ENCODE measurements around the gene MS4A15. TPM values are rescaled to one million over a fixed set of nuclear protein-coding genes. Genes with fewer than 3 reads are reported as not detected.
"Not testable (repeated sequence)": the region's sequence is repeated elsewhere in the genome, so short reads cannot be mapped to it uniquely, and the experiment has no call there.

Gene MS4A15
- total RNA-seq, 2 experiments from 2014 or later, result not detected

- no peak overlapping the region for H3K4me3 Mint-ChIP-seq
- DNase-seq (no peak), ATAC-seq (no peak)
- ChIA-PET POLR2A (no interaction called here), CTCF (interaction anchor here (2.6 kb wide), 1 partner anchor 9 kb away, joined by 19 read pairs; no protein-coding TSS in a partner anchor)
- peaks cover 23% of the 10 kb centered on the region for H3K27me3 Mint-ChIP-seq
- H3K9me3 Mint-ChIP-seq (ENCODE audit: low read depth), result no peaks in the 10 kb centered on the region
- intact Hi-C loops (cut with DNase I, micrococcal nuclease), result no loop called here
- H3K36me3 Mint-ChIP-seq (ENCODE audit: low read depth), result no peaks in the 10 kb centered on the region
- H3K27ac Mint-ChIP-seq, result no peak overlapping the region
- no peaks in the 10 kb centered on the region for H3K4me1 Mint-ChIP-seq
Observed at GRCh38 chr11:60754887-60755286, 1.8 kb upstream of the MS4A15 start.

- Mint-ChIP-seq H3K4me1 (no peaks in the 10 kb centered on the region), H3K4me3 (no peak overlapping the region), H3K9me3 (ENCODE audit: low read depth) (no peaks in the 10 kb centered on the region), H3K27me3 (peaks cover 19% of the 10 kb centered on the region), H3K36me3 (ENCODE audit: low read depth) (no peaks in the 10 kb centered on the region), H3K27ac (no peak overlapping the region)
- intact Hi-C loops (cut with DNase I, micrococcal nuclease), result no loop called here
- ChIA-PET CTCF (no interaction called here), POLR2A (no interaction called here)
- no peak for ATAC-seq
- no peak for DNase-seq
Observed at GRCh38 chr11:60757231-60757800, 649 bp downstream of the MS4A15 start.

GRCh38 chr11:60758671-60759070, 2.0 kb downstream of the MS4A15 start:
- POLR2A ChIA-PET; H3K4me3 Mint-ChIP-seq; intact Hi-C loops (cut with DNase I, micrococcal nuclease); H3K36me3 Mint-ChIP-seq (ENCODE audit: low read depth); H3K9me3 Mint-ChIP-seq (ENCODE audit: low read depth); ATAC-seq; DNase-seq; H3K27ac Mint-ChIP-seq; H3K4me1 Mint-ChIP-seq: not testable (repeated sequence)
- CTCF ChIA-PET, result interaction anchor here (0.8 to 1.3 kb wide), 2 partner anchors 9 to 57 kb away, joined by 3 to 6 read pairs; no protein-coding TSS in a partner anchor
- H3K27me3 Mint-ChIP-seq, result peaks cover 17% of the 10 kb centered on the region

- H3K4me1 Mint-ChIP-seq; H3K27ac Mint-ChIP-seq; H3K4me3 Mint-ChIP-seq; DNase-seq; ATAC-seq; H3K9me3 Mint-ChIP-seq (ENCODE audit: low read depth); intact Hi-C loops (cut with DNase I, micrococcal nuclease); POLR2A ChIA-PET; H3K36me3 Mint-ChIP-seq (ENCODE audit: low read depth): not testable (repeated sequence)
- peaks cover 22% of the 10 kb centered on the region for H3K27me3 Mint-ChIP-seq
- CTCF ChIA-PET, result interaction anchor here (0.7 to 8.6 kb wide), 2 partner anchors 18 to 63 kb away, joined by 3 to 105 read pairs; no protein-coding TSS in a partner anchor
Observed at GRCh38 chr11:60759438-60760225, 3.0 kb downstream of the MS4A15 start.

GRCh38 chr11:60761436-60762190, 4.9 kb downstream of the MS4A15 start:
- peaks cover 28% of the 10 kb centered on the region for H3K27me3 Mint-ChIP-seq
- no peaks in the 10 kb centered on the region for H3K36me3 Mint-ChIP-seq (ENCODE audit: low read depth)
- no peak overlapping the region for H3K4me3 Mint-ChIP-seq
- no peak overlapping the region for H3K27ac Mint-ChIP-seq
- CTCF ChIA-PET, result interaction anchor here (0.6 to 8.6 kb wide), 10 partner anchors 8 to 427 kb away, joined by 3 to 105 read pairs (median 4); no protein-coding TSS in a partner anchor
- intact Hi-C loops (cut with DNase I, micrococcal nuclease), result no loop called here
- ATAC-seq (no peak), DNase-seq (no peak)
- H3K4me1 Mint-ChIP-seq, result peaks cover 8% of the 10 kb centered on the region
- no peaks in the 10 kb centered on the region for H3K9me3 Mint-ChIP-seq (ENCODE audit: low read depth)
- POLR2A ChIA-PET, result no interaction called here

GRCh38 chr11:60762851-60763691, 6.4 kb downstream of the MS4A15 start:
- no peak overlapping the region for H3K4me3 Mint-ChIP-seq
- no peak overlapping the region for H3K27ac Mint-ChIP-seq
- H3K36me3 Mint-ChIP-seq (ENCODE audit: low read depth), result no peaks in the 10 kb centered on the region
- H3K4me1 Mint-ChIP-seq, result peaks cover 8% of the 10 kb centered on the region
- ChIA-PET POLR2A (no interaction called here), CTCF (interaction anchor here (0.7 to 8.6 kb wide), 14 partner anchors 8 to 491 kb away, joined by 3 to 105 read pairs (median 4); partner anchors contain the start of gene MS4A10)
- intact Hi-C loops (cut with DNase I, micrococcal nuclease), result no loop called here
- DNase-seq (no peak), ATAC-seq (peak; percentile 45)
- no peaks in the 10 kb centered on the region for H3K9me3 Mint-ChIP-seq (ENCODE audit: low read depth)
- peaks cover 29% of the 10 kb centered on the region for H3K27me3 Mint-ChIP-seq

GRCh38 chr11:60763692-60764369, 7.2 kb downstream of the MS4A15 start:
- POLR2A ChIA-PET, result no interaction called here
- Mint-ChIP-seq H3K4me3 (no peak overlapping the region), H3K27ac (no peak overlapping the region), H3K27me3 (peaks cover 27% of the 10 kb centered on the region), H3K36me3 (ENCODE audit: low read depth) (no peaks in the 10 kb centered on the region), H3K9me3 (ENCODE audit: low read depth) (no peaks in the 10 kb centered on the region), H3K4me1 (peaks cover 8% of the 10 kb centered on the region)
- ATAC-seq (no peak), DNase-seq (no peak)
- CTCF ChIA-PET, result interaction anchor here (0.5 to 8.6 kb wide), 13 partner anchors 10 to 803 kb away, joined by 3 to 105 read pairs (median 4); no protein-coding TSS in a partner anchor
- intact Hi-C loops (cut with DNase I, micrococcal nuclease), result no loop called here

GRCh38 chr11:60764879-60765278, 8.2 kb downstream of the MS4A15 start:
- ATAC-seq, result no peak

GRCh38 chr11:60765355-60765754, 8.7 kb downstream of the MS4A15 start:
- Mint-ChIP-seq H3K9me3 (ENCODE audit: low read depth) (no peaks in the 10 kb centered on the region), H3K4me3 (no peak overlapping the region), H3K27me3 (peaks cover 17% of the 10 kb centered on the region), H3K36me3 (ENCODE audit: low read depth) (no peaks in the 10 kb centered on the region), H3K27ac (no peak overlapping the region), H3K4me1 (peaks cover 8% of the 10 kb centered on the region)
- intact Hi-C loops (cut with DNase I, micrococcal nuclease), result no loop called here
- ChIA-PET CTCF (interaction anchor here (0.7 to 8.6 kb wide), 6 partner anchors 11 to 437 kb away, joined by 3 to 105 read pairs (median 4); no protein-coding TSS in a partner anchor), POLR2A (no interaction called here)
- DNase-seq (no peak), ATAC-seq (no peak)

More at GRCh38 chr11:60764879-60765278, 8.2 kb downstream of the MS4A15 start:
- CTCF ChIA-PET, result interaction anchor here (0.7 to 8.6 kb wide), 8 partner anchors 11 to 437 kb away, joined by 3 to 105 read pairs (median 4); no protein-coding TSS in a partner anchor
- H3K27me3 Mint-ChIP-seq, result peaks cover 22% of the 10 kb centered on the region
- no peaks in the 10 kb centered on the region for H3K36me3 Mint-ChIP-seq (ENCODE audit: low read depth)
- POLR2A ChIA-PET, result no interaction called here
- peaks cover 8% of the 10 kb centered on the region for H3K4me1 Mint-ChIP-seq
- no peak overlapping the region for H3K4me3 Mint-ChIP-seq
- H3K27ac Mint-ChIP-seq, result no peak overlapping the region
- intact Hi-C loops (cut with DNase I, micrococcal nuclease), result no loop called here
- no peak for DNase-seq
- H3K9me3 Mint-ChIP-seq (ENCODE audit: low read depth), result no peaks in the 10 kb centered on the region

- no peak for DNase-seq
- ChIA-PET CTCF (interaction anchor here (1.0 to 8.6 kb wide), 3 partner anchors 8 to 43 kb away, joined by 3 to 105 read pairs (median 6); no protein-coding TSS in a partner anchor), POLR2A (no interaction called here)
- peaks cover 15% of the 10 kb centered on the region for H3K27me3 Mint-ChIP-seq
- no peaks in the 10 kb centered on the region for H3K9me3 Mint-ChIP-seq (ENCODE audit: low read depth)
- H3K36me3 Mint-ChIP-seq (ENCODE audit: low read depth), result no peaks in the 10 kb centered on the region
- intact Hi-C loops (cut with DNase I, micrococcal nuclease), result no loop called here
- H3K27ac Mint-ChIP-seq, result no peak overlapping the region
- no peak for ATAC-seq
- peaks cover 8% of the 10 kb centered on the region for H3K4me1 Mint-ChIP-seq
- H3K4me3 Mint-ChIP-seq, result no peak overlapping the region
Observed at GRCh38 chr11:60766547-60766946, 9.9 kb downstream of the MS4A15 start.
